ENCODE measurements around the gene P4HA3.

Gene P4HA3

GRCh38 chr11:74316772-74317505 lies 5.5 kb upstream of the P4HA3 start:
- DNase-seq, result no peak

- no peak for DNase-seq
Measured at GRCh38 chr11:74312326-74312725, 886 bp upstream of the P4HA3 start.

GRCh38 chr11:74310857-74311256 lies 583 bp downstream of the P4HA3 start:
- DNase-seq, result no peak

GRCh38 chr11:74307434-74307833 lies 4.0 kb downstream of the P4HA3 start:
- DNase-seq, result no peak

GRCh38 chr11:74306435-74307175 lies 4.8 kb downstream of the P4HA3 start:
- DNase-seq, result no peak

- DNase-seq, result no peak
Measured at GRCh38 chr11:74299015-74299414, 12.4 kb downstream of the P4HA3 start.

GRCh38 chr11:74297484-74297883 lies 14.0 kb downstream of the P4HA3 start:
- no peak for DNase-seq

- DNase-seq, result no peak
Measured at GRCh38 chr11:74288911-74289310, 22.5 kb downstream of the P4HA3 start.

- no peak for DNase-seq
Measured at GRCh38 chr11:74288161-74288560, 23.3 kb downstream of the P4HA3 start.

- no peak for DNase-seq
Measured at GRCh38 chr11:74284466-74284865, 27.0 kb downstream of the P4HA3 start.

GRCh38 chr11:74283580-74284180 lies 27.8 kb downstream of the P4HA3 start:
- no peak for DNase-seq

- DNase-seq, result no peak
Measured at GRCh38 chr11:74282914-74283371, 28.5 kb downstream of the P4HA3 start.

- no peak for DNase-seq
Measured at GRCh38 chr11:74282421-74282820, 29.0 kb downstream of the P4HA3 start.

GRCh38 chr11:74280494-74280893 lies 30.9 kb downstream of the P4HA3 start:
- DNase-seq, result no peak

GRCh38 chr11:74279256-74279655 lies 32.2 kb downstream of the P4HA3 start:
- no peak for DNase-seq

- DNase-seq, result no peak
Measured at GRCh38 chr11:74278721-74279161, 32.7 kb downstream of the P4HA3 start.

GRCh38 chr11:74278103-74278502 lies 33.3 kb downstream of the P4HA3 start:
- DNase-seq, result no peak

GRCh38 chr11:74276581-74276980 lies 34.9 kb downstream of the P4HA3 start:
- no peak for DNase-seq

GRCh38 chr11:74272276-74272675 lies 39.2 kb downstream of the P4HA3 start:
- DNase-seq, result no peak

- DNase-seq, result no peak
Measured at GRCh38 chr11:74269161-74269811, 42.2 kb downstream of the P4HA3 start.

- no peak for DNase-seq
Measured at GRCh38 chr11:74268456-74268855, 43.0 kb downstream of the P4HA3 start.

- no peak for DNase-seq
Measured at GRCh38 chr11:74267014-74267413, 44.4 kb downstream of the P4HA3 start.

- no peak for DNase-seq
Measured at GRCh38 chr11:74265256-74265655, 46.2 kb downstream of the P4HA3 start.

All from CD4-positive, alpha-beta T cell treated with Interleukin-12 subunit alpha and Interleukin-12 subunit beta, for 1 hour (primary cell).